Cortex of kidney (tissue), 1 donor: ENCODE measurements around the gene TCF7L1.

Experiments
- DNase-seq: peaks from one replicate; lab custom pipeline; 2025; lab: John Stamatoyannopoulos, UW

TCF7L1 gene

GRCh38 chr2:85255456-85255812 lies 122.2 kb downstream of the TCF7L1 start:
- no peak for DNase-seq

- no peak for DNase-seq
Measured at GRCh38 chr2:85255813-85256594, 122.8 kb downstream of the TCF7L1 start.

- no peak for DNase-seq
Measured at GRCh38 chr2:85257359-85257969, 124.3 kb downstream of the TCF7L1 start.

- DNase-seq, result no peak
Measured at GRCh38 chr2:85257970-85258605, 124.9 kb downstream of the TCF7L1 start.

- no peak for DNase-seq
Measured at GRCh38 chr2:85259101-85259590, 126.0 kb downstream of the TCF7L1 start.

- no peak for DNase-seq
Measured at GRCh38 chr2:85259879-85260278, 126.7 kb downstream of the TCF7L1 start.

GRCh38 chr2:85263591-85263990 lies 130.4 kb downstream of the TCF7L1 start:
- DNase-seq, result no peak

- no peak for DNase-seq
Measured at GRCh38 chr2:85264471-85264870, 131.3 kb downstream of the TCF7L1 start.

- no peak for DNase-seq
Measured at GRCh38 chr2:85265304-85265703, 132.1 kb downstream of the TCF7L1 start.

- DNase-seq, result no peak
Measured at GRCh38 chr2:85266146-85267041, 133.2 kb downstream of the TCF7L1 start.

GRCh38 chr2:85269959-85270358 lies 136.8 kb downstream of the TCF7L1 start:
- no peak for DNase-seq

- DNase-seq, result no peak
Measured at GRCh38 chr2:85272357-85272756, 139.2 kb downstream of the TCF7L1 start.

- no peak for DNase-seq
Measured at GRCh38 chr2:85273738-85274731, 140.8 kb downstream of the TCF7L1 start.

- no peak for DNase-seq
Measured at GRCh38 chr2:85275984-85276540, 142.9 kb downstream of the TCF7L1 start.

- no peak for DNase-seq
Measured at GRCh38 chr2:85276571-85277118, 143.5 kb downstream of the TCF7L1 start.

GRCh38 chr2:85277416-85278158 lies 144.4 kb downstream of the TCF7L1 start:
- DNase-seq, result no peak

- DNase-seq, result no peak
Measured at GRCh38 chr2:85278361-85278760, 145.2 kb downstream of the TCF7L1 start.

GRCh38 chr2:85281553-85281952 lies 148.4 kb downstream of the TCF7L1 start:
- no peak for DNase-seq

- DNase-seq, result no peak
Measured at GRCh38 chr2:85282914-85283313, 149.7 kb downstream of the TCF7L1 start.
